ENCODE data around the gene TTC7B. TPM values are rescaled to one million over a fixed set of nuclear protein-coding genes. Genes with fewer than 3 reads are reported as not detected.

TTC7B gene
- total RNA-seq, 1 donor from 2014 or later = 20.6 TPM

DNA sequence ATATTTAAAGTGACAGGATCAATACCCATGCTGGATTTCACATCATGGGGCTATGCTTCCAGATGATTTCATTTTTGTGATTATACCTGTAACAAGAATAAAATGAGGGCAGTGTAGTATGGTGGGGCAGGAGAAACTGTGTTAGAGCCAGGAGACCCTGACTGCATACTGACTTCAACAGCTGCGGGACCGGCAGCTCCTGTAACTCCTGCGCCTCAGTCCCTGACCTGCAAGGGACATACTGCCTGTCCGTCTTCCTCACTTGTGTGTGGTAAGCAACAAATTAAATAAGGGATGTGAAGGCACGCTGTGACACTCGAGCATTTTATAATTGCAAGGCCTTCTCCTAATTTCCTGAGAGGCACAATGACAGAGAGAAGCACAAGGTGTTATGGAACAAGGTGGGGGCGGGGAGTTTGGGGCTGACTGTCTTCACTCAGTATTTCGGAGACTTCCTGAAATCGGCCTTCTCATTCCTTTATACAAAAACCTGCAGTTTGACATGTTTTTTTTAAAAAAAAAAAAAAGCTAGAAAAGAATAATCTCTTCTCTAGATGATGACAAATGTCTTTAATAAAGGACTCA lies 164.2 kb downstream of the TTC7B start:
- H3K36me3 ChIP-seq = no peaks in the 10 kb centered on the region
- no peak overlapping the region for H3K4me3 Mint-ChIP-seq
- no peak overlapping the region for H3K4me2 ChIP-seq
- H2AFZ ChIP-seq (replicated peaks) = no peak overlapping the region
- H3F3A ChIP-seq (ENCODE audit: low read depth) = no peaks in the 10 kb centered on the region
- H3K27ac Mint-ChIP-seq = no peak overlapping the region
- H3K27me3 Mint-ChIP-seq (ENCODE audit: insufficient read depth, low read depth) = peaks cover 2% of the 10 kb centered on the region
- H3K9me3 ChIP-seq (ENCODE audit: low read depth) = no peaks in the 10 kb centered on the region
- TF ChIP-seq EZH2 (IDR thresholded peaks at IDR 0.05) = no peak
- TF ChIP-seq EZH2phosphoT487 (IDR thresholded peaks at IDR 0.05) = no peak
- TF ChIP-seq, protein P1, sequence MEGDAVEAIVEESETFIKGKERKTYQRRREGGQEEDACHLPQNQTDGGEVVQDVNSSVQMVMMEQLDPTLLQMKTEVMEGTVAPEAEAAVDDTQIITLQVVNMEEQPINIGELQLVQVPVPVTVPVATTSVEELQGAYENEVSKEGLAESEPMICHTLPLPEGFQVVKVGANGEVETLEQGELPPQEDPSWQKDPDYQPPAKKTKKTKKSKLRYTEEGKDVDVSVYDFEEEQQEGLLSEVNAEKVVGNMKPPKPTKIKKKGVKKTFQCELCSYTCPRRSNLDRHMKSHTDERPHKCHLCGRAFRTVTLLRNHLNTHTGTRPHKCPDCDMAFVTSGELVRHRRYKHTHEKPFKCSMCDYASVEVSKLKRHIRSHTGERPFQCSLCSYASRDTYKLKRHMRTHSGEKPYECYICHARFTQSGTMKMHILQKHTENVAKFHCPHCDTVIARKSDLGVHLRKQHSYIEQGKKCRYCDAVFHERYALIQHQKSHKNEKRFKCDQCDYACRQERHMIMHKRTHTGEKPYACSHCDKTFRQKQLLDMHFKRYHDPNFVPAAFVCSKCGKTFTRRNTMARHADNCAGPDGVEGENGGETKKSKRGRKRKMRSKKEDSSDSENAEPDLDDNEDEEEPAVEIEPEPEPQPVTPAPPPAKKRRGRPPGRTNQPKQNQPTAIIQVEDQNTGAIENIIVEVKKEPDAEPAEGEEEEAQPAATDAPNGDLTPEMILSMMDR (IDR thresholded peaks at IDR 0.05) = no peak
- H3K4me1 Mint-ChIP-seq = peaks cover 9% of the 10 kb centered on the region
- no peaks in the 10 kb centered on the region for H3K79me2 ChIP-seq (ENCODE audit: low read depth)
- H3K4me3 ChIP-seq = no peak overlapping the region
- peaks cover 19% of the 10 kb centered on the region for H3K36me3 Mint-ChIP-seq
- no peak for DNase-seq (ENCODE audit: low spot score)
- H3K9me3 Mint-ChIP-seq = no peaks in the 10 kb centered on the region
- no peaks in the 10 kb centered on the region for H4K20me1 ChIP-seq (ENCODE audit: low read depth)
- no peaks in the 10 kb centered on the region for H3K27me3 ChIP-seq
- no peak overlapping the region for H3K9ac ChIP-seq
- H3K4me1 ChIP-seq = peaks cover 9% of the 10 kb centered on the region
- H3K27ac ChIP-seq = no peak overlapping the region

DNA sequence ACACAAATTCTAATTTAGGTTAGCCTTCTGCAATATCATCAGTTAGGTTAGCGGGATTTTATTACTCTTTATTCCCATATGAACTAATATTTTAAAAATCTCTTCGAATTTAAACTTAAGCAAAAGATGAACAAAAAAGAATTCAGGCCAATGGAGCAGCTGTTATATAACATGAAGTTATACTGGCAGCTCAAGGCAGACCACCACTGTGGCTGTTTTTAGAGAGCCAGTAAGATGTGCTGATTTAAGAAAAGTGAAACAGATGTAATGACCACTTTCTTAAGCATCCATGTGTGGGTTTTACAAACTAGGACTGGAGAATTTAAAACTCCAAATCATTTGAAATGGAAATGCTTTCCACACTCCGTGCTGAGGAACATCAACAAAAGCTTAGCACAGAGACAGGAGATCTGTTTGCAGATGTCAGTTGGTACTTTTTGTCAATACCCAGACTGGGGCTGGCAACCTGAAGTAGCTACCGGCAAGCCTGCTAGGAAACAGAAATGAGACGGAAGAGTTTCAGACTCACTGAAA lies 164.9 kb downstream of the TTC7B start:
- no peaks in the 10 kb centered on the region for H4K20me1 ChIP-seq (ENCODE audit: low read depth)
- Mint-ChIP-seq H3K4me3 (no peak overlapping the region), H3K27me3 (ENCODE audit: insufficient read depth, low read depth) (peaks cover 2% of the 10 kb centered on the region), H3K4me1 (peaks cover 11% of the 10 kb centered on the region), H3K9me3 (no peaks in the 10 kb centered on the region), H3K36me3 (peaks cover 26% of the 10 kb centered on the region), H3K27ac (no peak overlapping the region)
- H3K9me3 ChIP-seq (ENCODE audit: low read depth) = no peaks in the 10 kb centered on the region
- H3K4me2 ChIP-seq = no peak overlapping the region
- H3K4me1 ChIP-seq = peaks cover 9% of the 10 kb centered on the region
- no peaks in the 10 kb centered on the region for H3K27me3 ChIP-seq
- TF ChIP-seq, protein P1 (IDR thresholded peaks at IDR 0.05) = no peak
- no peak for TF ChIP-seq EZH2phosphoT487 (IDR thresholded peaks at IDR 0.05)
- no peak for TF ChIP-seq EZH2 (IDR thresholded peaks at IDR 0.05)
- H3K27ac ChIP-seq = no peak overlapping the region
- H3K79me2 ChIP-seq (ENCODE audit: low read depth) = no peaks in the 10 kb centered on the region
- H3K36me3 ChIP-seq = no peaks in the 10 kb centered on the region
- H3K4me3 ChIP-seq = no peak overlapping the region
- no peak overlapping the region for H3K9ac ChIP-seq
- H3F3A ChIP-seq (ENCODE audit: low read depth) = no peaks in the 10 kb centered on the region
- DNase-seq (ENCODE audit: low spot score) = no peak
- no peak overlapping the region for H2AFZ ChIP-seq (replicated peaks)

DNA sequence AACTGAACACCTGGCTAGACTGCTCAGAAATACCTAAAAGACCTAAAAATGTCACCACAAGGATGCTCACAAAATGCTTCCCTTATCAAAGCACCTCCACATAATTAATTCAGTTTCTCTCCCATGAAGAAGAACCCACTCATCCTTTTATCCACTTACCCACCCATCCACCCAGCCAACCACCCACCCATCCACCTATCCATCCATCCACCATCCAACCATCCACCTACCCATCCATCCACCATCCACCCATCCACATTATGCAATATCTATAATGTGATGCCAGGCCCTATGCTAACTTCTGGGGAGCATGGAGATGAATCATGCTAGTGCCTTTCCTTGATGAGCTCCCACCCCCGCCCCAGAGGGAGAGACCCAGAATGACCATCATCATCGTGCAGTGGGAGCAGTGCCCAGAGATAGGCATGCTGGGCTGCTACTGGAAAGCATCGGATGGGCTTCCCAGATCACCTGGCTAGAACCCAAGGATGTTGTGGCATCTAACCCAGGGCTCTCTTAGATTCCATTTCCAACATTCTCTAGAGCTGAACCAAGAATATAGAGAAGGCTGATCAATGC lies 166.6 kb downstream of the TTC7B start:
- H3K4me3 ChIP-seq = no peak overlapping the region
- peaks cover 22% of the 10 kb centered on the region for H3K4me1 ChIP-seq
- peaks cover 12% of the 10 kb centered on the region for H3F3A ChIP-seq (ENCODE audit: low read depth)
- no peaks in the 10 kb centered on the region for H3K36me3 ChIP-seq
- Mint-ChIP-seq H3K4me1 (peaks cover 17% of the 10 kb centered on the region), H3K36me3 (peaks cover 25% of the 10 kb centered on the region), H3K4me3 (no peak overlapping the region), H3K27ac (peak overlapping the region; percentile 37), H3K9me3 (no peaks in the 10 kb centered on the region), H3K27me3 (ENCODE audit: insufficient read depth, low read depth) (peaks cover 4% of the 10 kb centered on the region)
- no peak overlapping the region for H3K4me2 ChIP-seq
- H3K9ac ChIP-seq = no peak overlapping the region
- no peak for TF ChIP-seq EZH2phosphoT487 (IDR thresholded peaks at IDR 0.05)
- TF ChIP-seq, protein P1 (IDR thresholded peaks at IDR 0.05) = no peak
- TF ChIP-seq EZH2 (IDR thresholded peaks at IDR 0.05) = no peak
- no peaks in the 10 kb centered on the region for H3K9me3 ChIP-seq (ENCODE audit: low read depth)
- no peak for DNase-seq (ENCODE audit: low spot score)
- H3K79me2 ChIP-seq (ENCODE audit: low read depth) = no peaks in the 10 kb centered on the region
- H2AFZ ChIP-seq (replicated peaks) = no peak overlapping the region
- no peaks in the 10 kb centered on the region for H3K27me3 ChIP-seq
- no peak overlapping the region for H3K27ac ChIP-seq
- no peaks in the 10 kb centered on the region for H4K20me1 ChIP-seq (ENCODE audit: low read depth)

All from neural progenitor cell (in vitro differentiated cells).